Retinal pigment epithelial cell (primary cell): ENCODE measurements around the gene POLR1H.

Experiments
- DNase-seq: peaks from one replicate; pipeline ENCODE4 v3.0.0-alpha.2; 2010; ENCODE audit warnings: low read depth
- H3K4me3 ChIP-seq: 2 replicates; pipeline ENCODE4 v1.5.1; 2011; ENCODE audit warnings: mild to moderate bottlenecking, low read length, control low read depth, moderate library complexity
- TF ChIP-seq, protein P1 (sequence below): conservative IDR thresholded peaks from 2 replicates; pipeline ENCODE4 v1.5.1; 2011; ENCODE audit warnings: low read depth, low read length, control low read depth, inconsistent platforms

POLR1H gene

DNA sequence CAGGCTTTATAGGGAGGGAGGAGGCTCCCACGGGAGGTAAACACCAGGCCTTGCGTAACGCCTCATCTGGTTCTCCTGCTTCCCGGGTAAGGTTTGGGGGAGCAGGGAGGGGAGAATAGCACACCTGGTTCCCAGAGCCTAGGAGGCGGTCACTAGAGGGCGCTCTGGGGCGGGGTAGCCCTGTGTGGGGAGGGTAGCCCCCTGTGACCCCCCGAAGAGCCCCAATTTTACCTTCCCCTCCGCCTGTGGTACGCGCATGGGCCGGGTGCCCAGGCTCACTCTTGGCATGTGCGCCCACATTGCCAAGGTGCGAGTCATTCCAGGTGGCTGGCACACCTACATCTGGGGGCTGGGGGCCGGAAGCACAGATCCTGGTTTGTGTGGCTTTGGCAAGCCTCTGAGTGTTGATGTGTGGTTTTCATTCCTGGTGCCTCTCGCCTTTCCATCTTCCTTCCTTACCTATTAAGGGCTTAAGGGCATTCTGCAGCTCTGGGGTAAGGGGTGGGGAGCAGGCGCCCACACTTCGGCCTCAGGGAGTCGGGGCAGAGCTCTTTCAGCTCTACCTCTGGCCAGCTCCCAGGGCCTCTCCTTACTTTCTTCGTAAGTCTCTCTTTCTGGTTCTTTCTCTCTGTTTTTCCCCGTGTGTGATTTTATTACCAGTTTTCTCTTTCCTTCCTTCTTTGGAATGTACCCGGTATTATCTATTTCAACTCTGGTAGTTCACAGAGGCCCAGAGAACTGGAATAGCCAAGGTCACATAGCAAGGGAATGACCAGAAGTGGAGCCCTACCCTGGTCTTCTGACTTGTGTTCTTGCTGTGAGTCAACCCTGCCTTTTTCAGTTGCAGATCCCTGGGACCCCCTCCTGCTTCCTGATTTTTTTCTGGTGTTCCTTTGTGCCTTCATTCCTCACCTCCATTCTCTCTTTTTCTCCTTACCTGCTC lies 15.0 kb downstream of the POLR1H start:
- DNase-seq, result no peak
- TF ChIP-seq, protein P1, sequence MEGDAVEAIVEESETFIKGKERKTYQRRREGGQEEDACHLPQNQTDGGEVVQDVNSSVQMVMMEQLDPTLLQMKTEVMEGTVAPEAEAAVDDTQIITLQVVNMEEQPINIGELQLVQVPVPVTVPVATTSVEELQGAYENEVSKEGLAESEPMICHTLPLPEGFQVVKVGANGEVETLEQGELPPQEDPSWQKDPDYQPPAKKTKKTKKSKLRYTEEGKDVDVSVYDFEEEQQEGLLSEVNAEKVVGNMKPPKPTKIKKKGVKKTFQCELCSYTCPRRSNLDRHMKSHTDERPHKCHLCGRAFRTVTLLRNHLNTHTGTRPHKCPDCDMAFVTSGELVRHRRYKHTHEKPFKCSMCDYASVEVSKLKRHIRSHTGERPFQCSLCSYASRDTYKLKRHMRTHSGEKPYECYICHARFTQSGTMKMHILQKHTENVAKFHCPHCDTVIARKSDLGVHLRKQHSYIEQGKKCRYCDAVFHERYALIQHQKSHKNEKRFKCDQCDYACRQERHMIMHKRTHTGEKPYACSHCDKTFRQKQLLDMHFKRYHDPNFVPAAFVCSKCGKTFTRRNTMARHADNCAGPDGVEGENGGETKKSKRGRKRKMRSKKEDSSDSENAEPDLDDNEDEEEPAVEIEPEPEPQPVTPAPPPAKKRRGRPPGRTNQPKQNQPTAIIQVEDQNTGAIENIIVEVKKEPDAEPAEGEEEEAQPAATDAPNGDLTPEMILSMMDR, result peak; percentile 57
- H3K4me3 ChIP-seq, result no peak overlapping the region

DNA sequence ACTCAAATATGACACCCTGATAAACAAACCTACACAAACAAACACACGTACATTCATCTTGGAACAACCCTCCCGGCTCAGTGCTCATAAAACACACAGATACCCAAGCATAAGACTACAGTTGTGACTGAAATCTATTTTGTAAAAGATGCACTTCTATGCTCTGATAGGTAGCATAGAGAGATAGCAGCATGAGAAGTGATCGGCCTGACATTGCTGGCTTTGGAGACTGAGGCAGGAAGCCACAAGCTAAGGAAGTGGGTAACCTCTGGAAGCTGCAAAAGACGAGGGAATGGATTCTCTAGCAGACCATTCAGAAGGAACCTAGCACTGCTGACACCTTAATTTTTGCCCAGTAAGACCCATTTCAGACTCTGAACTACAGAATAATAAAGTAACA lies 16.2 kb downstream of the POLR1H start:
- H3K4me3 ChIP-seq, result no peak overlapping the region
- TF ChIP-seq, protein P1, result no peak
- DNase-seq, result no peak

DNA sequence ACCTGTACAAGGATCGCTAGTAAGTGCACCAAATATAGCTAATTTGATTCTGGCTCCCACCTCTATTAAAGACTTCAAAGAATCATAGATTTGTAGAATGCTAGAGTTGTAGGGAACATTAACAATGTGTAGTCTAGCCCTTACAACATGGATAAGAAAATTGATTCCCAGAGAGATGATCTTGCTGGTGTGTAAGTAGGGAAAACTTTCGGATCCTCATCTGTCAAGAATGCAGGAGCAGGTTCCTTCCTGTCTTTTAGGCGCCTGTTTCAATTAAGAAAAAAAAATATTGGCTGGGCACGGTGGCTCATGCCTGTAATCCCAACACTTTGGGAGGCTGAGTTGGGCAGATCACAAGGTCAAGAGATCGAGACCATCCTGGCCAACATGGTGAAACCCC lies 26.8 kb downstream of the POLR1H start:
- TF ChIP-seq, protein P1, result no peak
- H3K4me3 ChIP-seq, result no peak overlapping the region
- no peak for DNase-seq

DNA sequence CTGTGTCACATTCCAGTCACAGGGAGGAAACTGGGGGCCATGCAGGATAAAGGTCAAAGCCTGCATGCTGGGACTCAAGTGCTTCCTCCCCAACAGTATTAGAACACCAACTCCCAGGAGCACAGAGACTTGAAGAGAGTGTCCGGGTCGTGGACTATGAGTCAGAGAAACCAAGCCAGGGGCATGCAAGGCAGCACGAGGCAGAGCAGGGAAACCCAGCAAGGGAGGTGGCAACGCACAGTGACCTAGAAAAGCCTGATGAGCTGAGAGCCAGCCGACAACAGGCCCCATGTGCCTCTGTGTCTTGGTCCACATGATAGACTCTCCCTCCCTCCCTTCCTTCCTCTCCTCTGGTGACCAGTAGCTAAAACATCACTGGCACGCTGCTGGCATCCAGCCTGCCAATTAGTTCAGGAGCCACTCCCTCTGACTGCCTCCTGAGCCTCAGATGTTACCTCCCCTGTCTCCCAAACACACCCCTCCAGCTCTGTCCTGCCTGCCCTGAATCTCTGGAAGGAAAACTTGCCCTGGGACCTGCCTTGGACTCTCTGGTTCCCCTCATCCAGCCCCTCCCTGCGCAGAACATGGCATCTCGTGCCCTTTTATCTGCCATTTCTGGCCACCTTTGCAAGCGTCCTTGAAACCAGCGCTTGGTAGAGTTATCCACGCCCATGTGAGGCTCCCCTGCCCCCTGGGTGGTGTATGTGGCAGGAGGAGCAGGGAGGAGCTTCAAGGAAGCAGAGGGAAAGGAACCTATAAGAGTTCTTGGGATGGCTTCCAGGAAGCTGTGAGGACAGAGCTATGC lies 30.7 kb downstream of the POLR1H start:
- TF ChIP-seq, protein P1, result no peak
- no peak overlapping the region for H3K4me3 ChIP-seq
- DNase-seq, result peak; percentile 26

DNA sequence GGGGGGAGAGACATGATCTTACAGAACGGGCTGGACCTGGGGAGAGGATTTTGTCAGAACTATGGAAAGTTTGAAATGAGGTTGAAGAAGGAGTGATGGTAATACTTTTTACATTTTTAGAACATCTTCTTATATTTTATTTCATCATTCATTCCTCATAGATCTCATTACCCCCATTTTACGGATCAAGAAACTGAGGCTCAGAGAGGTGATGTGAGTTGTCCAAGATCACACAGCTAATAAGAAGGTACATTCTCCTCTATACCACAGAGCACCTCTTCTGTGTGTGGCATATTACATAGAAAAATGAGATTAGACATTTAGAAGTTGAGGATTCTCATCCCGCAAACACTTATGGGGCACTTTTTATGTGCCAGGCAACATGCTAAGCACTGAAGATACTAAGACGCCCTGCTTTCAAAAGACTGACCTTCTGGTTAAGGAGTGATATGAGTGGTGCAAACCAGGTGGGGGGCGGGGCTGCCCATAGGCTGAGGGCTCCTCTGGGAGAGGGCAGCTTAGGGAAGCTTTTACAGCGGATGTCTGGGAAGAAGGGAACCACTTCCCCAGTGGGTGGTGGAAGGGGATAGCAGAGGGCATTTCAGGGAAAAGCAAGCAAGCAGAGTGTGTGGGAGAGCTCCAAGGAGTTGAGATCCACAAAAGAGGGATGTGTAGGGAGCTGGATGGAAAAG lies 31.9 kb downstream of the POLR1H start:
- no peak for DNase-seq
- no peak overlapping the region for H3K4me3 ChIP-seq
- TF ChIP-seq, protein P1, result no peak

DNA sequence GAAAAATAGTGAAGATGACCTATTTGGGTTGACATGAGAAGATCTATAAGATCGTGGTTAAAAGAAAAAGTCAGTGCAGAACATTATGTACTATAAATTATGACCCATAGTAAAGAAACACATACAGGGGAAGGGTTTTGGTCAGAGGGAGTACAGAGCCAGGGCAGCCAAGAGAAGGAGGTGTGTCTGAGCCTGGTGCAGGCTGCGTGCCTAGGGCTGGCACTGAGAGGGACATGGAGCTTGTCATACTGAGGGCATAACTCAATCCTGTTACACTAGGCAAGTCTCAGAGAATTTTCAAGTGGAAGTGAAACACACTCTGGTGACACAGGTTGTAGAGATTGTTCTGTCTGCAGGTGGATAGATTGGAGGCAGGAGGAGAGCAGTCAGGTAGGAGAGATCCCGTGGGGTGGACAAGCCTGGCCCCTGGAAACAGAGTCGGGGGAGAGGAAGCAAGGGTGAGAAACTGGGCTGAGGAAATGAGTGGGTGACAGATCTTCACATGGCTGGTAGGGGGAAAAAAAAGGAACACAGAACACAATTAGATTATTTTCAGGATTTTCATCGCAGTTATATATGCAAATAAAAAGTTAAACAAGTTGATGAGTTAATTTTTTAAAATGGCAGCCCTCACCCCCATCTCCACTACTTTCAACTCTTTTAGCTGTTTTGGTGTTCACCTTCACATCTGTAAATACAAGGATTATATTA lies 33.0 kb downstream of the POLR1H start:
- no peak for DNase-seq
- H3K4me3 ChIP-seq, result no peak overlapping the region
- TF ChIP-seq, protein P1, result no peak
